ENCODE data around the gene PPP2R2C. TPM values are rescaled to one million over a fixed set of nuclear protein-coding genes. Genes with fewer than 3 reads are reported as not detected.

Gene PPP2R2C
- total and polyA plus RNA-seq, 10 donors, result 0.07 to 1.3 (median 0.23) TPM; not detected in 1

GRCh38 chr4:6492027-6492590 is 19.7 kb upstream of the PPP2R2C start:
- intact Hi-C loops (cut with DNase I; ENCODE audit: low total_unique reads), result no loop called here
- peaks cover 0 to 34% (median 27%) of the 10 kb centered on the region in 8 donors for H3K9me3 ChIP-seq
- H3K4me1 ChIP-seq, result no peaks in the 10 kb centered on the region
- no peaks in the 10 kb centered on the region for H3K36me3 ChIP-seq
- H3K27ac ChIP-seq, result no peak overlapping the region
- H3K27me3 ChIP-seq (replicated peaks in 1 of 7), result peaks cover 0 to 84% (median 12%) of the 10 kb centered on the region in 7 donors
- H3K4me3 ChIP-seq, result no peak overlapping the region
- no peak for TF ChIP-seq POLR2A (IDR thresholded peaks at IDR 0.05)
- TF ChIP-seq CTCF (IDR thresholded peaks at IDR 0.05 in 8 of 11, conservative IDR thresholded peaks at IDR 0.05 in 3 of 11), result no peak
- TF ChIP-seq POLR2AphosphoS5 (IDR thresholded peaks at IDR 0.05), result no peak
- DNase-seq, result peak; percentile 45
- 78 to 85% (median 80%) methylated on average over 4 to 6 of the region's 6 CpGs for WGBS, 5 donors

- intact Hi-C loops (cut with DNase I; ENCODE audit: low total_unique reads), result no loop called here
Observed at GRCh38 chr4:6491235-6491634, 18.8 kb upstream of the PPP2R2C start.

GRCh38 chr4:6489927-6490326 is 17.5 kb upstream of the PPP2R2C start:
- intact Hi-C loops (cut with DNase I; ENCODE audit: low total_unique reads), result no loop called here
- WGBS, 5 donors, result 64 to 80% (median 67%) methylated on average over 4 of the region's 4 CpGs
- Histone ChIP-seq H3K27ac (no peak overlapping the region), H3K27me3 (replicated peaks in 1 of 7) (peaks cover 0 to 66% (median 12%) of the 10 kb centered on the region in 7 donors), H3K9me3 (peaks cover 0 to 56% (median 49%) of the 10 kb centered on the region in 8 donors), H3K36me3 (no peaks in the 10 kb centered on the region), H3K4me3 (no peak overlapping the region), H3K4me1 (no peaks in the 10 kb centered on the region)
- no peak for DNase-seq
- TF ChIP-seq POLR2A (IDR thresholded peaks at IDR 0.05) (no peak), CTCF (IDR thresholded peaks at IDR 0.05 in 8 of 11, conservative IDR thresholded peaks at IDR 0.05 in 3 of 11) (no peak), POLR2AphosphoS5 (IDR thresholded peaks at IDR 0.05) (no peak)

More at GRCh38 chr4:6491235-6491634, 18.8 kb upstream of the PPP2R2C start:
- H3K9me3 ChIP-seq, result peaks cover 0 to 43% (median 35%) of the 10 kb centered on the region in 8 donors
- TF ChIP-seq POLR2AphosphoS5 (IDR thresholded peaks at IDR 0.05), result no peak
- no peak for TF ChIP-seq CTCF (IDR thresholded peaks at IDR 0.05 in 8 of 11, conservative IDR thresholded peaks at IDR 0.05 in 3 of 11)
- no peak for TF ChIP-seq POLR2A (IDR thresholded peaks at IDR 0.05)
- peaks cover 0 to 76% (median 12%) of the 10 kb centered on the region in 7 donors for H3K27me3 ChIP-seq (replicated peaks in 1 of 7)
- H3K4me3 ChIP-seq, result no peak overlapping the region
- DNase-seq, result no peak
- H3K27ac ChIP-seq, result no peak overlapping the region
- no peaks in the 10 kb centered on the region for H3K4me1 ChIP-seq
- H3K36me3 ChIP-seq, result no peaks in the 10 kb centered on the region

GRCh38 chr4:6487466-6487865 is 15.1 kb upstream of the PPP2R2C start:
- WGBS, 5 donors, result 55 to 71% (median 68%) methylated on average over 2 of the region's 2 CpGs
- TF ChIP-seq CTCF (IDR thresholded peaks at IDR 0.05 in 8 of 11, conservative IDR thresholded peaks at IDR 0.05 in 3 of 11) (no peak), POLR2A (IDR thresholded peaks at IDR 0.05) (no peak), POLR2AphosphoS5 (IDR thresholded peaks at IDR 0.05) (no peak)
- no peak for DNase-seq
- intact Hi-C loops (cut with DNase I; ENCODE audit: low total_unique reads), result no loop called here
- H3K9me3 ChIP-seq, result peaks cover 0 to 61% (median 53%) of the 10 kb centered on the region in 8 donors
- no peaks in the 10 kb centered on the region for H3K36me3 ChIP-seq
- no peak overlapping the region for H3K4me3 ChIP-seq
- peaks cover 0 to 42% (median 0%) of the 10 kb centered on the region in 7 donors for H3K27me3 ChIP-seq (replicated peaks in 1 of 7)
- H3K27ac ChIP-seq, result no peak overlapping the region
- H3K4me1 ChIP-seq, result no peaks in the 10 kb centered on the region
